K562 (cell line): ENCODE data around the gene PTP4A1. TPM values are rescaled to one million over a fixed set of nuclear protein-coding genes. Genes with fewer than 3 reads are reported as not detected.
A peak's percentile ranks its signal among the peaks of the same experiment; 100 is the strongest.

Experiments
- CEBPB ChIP-seq: fragments of 450-650 bp; IDR thresholded peaks from 2 replicates; pipeline ENCODE4 v1.6.1; 2016; ENCODE audit warnings: missing genetic modification characterization, missing compliant biosample characterization
- DMBX1 ChIP-seq: fragments of 250-450 bp; sonication (Bioruptor Pico); IDR thresholded peaks from 2 replicates; pipeline ENCODE4 v1.8.0; 2022; ENCODE audit warnings: inconsistent platforms, mild to moderate bottlenecking, moderate library complexity, borderline replicate concordance
- DPF2 ChIP-seq: fragments of 450-650 bp; IDR thresholded peaks from 2 replicates; pipeline ENCODE4 v1.6.1; 2016
- ELF2 ChIP-seq: fragments of 250-450 bp; sonication (Bioruptor Pico); IDR thresholded peaks from 2 replicates; pipeline ENCODE4 v1.5.0; 2021; ENCODE audit warnings: mild to moderate bottlenecking
- L3MBTL2 ChIP-seq: fragments of 450-650 bp; IDR thresholded peaks from 2 replicates; pipeline ENCODE4 v1.6.1; 2016; ENCODE audit warnings: mild to moderate bottlenecking, moderate library complexity
- MCM3 ChIP-seq: fragments of 450-650 bp; IDR thresholded peaks from 2 replicates; pipeline ENCODE4 v1.6.1; 2016
- MTF1 ChIP-seq: fragments of 250-450 bp; sonication (Bioruptor Pico); IDR thresholded peaks from 2 replicates; pipeline ENCODE4 v1.9.0; 2021; ENCODE audit warnings: moderate library complexity, mild to moderate bottlenecking, inconsistent platforms, borderline replicate concordance
- RUNX1 ChIP-seq: sonication (generic); IDR thresholded peaks from 2 replicates; pipeline ENCODE4 v1.6.1; 2016; ENCODE audit warnings: antibody characterized with exemption, low read depth
- SMAD1 ChIP-seq: fragments of 150-350 bp; IDR thresholded peaks from 2 replicates; pipeline ENCODE4 v1.6.1; 2014; ENCODE audit warnings: low read length, low read depth; ENCODE audit not compliant: partially characterized antibody
- TAF1 ChIP-seq: IDR thresholded peaks from 2 replicates; pipeline ENCODE4 v1.6.1; 2011; ENCODE audit warnings: mild to moderate bottlenecking, low read length, moderate library complexity; ENCODE audit not compliant: insufficient read depth, control insufficient read depth, severe bottlenecking; ENCODE audit errors: extremely low read depth
- THRAP3 ChIP-seq: fragments of 450-650 bp; IDR thresholded peaks from 2 replicates; pipeline ENCODE4 v1.6.1; 2016; ENCODE audit warnings: mild to moderate bottlenecking, inconsistent platforms, borderline replicate concordance
- YY1 ChIP-seq, 3 experiments: IDR thresholded peaks; 2 replicates each; pipeline ENCODE4 v1.6.1; 2011; ENCODE audit warnings: low read length in 2 of 3, mild to moderate bottlenecking in 2 of 3, moderate library complexity in 2 of 3, borderline replicate concordance in 1 of 3, control low read depth in 1 of 3, low read depth in 1 of 3; ENCODE audit not compliant: insufficient read depth in 3 of 3, insufficient replicate concordance in 2 of 3, control insufficient read depth in 1 of 3, insufficient read length in 1 of 3; ENCODE audit errors: extremely low read depth in 1 of 3
- ZFP1 ChIP-seq: fragments of 450-650 bp; formaldehyde crosslinking; IDR thresholded peaks from 2 replicates; pipeline ENCODE4 v1.4.0; 2020; ENCODE audit warnings: mild to moderate bottlenecking, mixed read lengths
- ZFP36 ChIP-seq: fragments of 150-350 bp; IDR thresholded peaks from 2 replicates; pipeline ENCODE4 v1.6.1; 2018; ENCODE audit warnings: low read length, low read depth; ENCODE audit not compliant: partially characterized antibody
- ZNF408 ChIP-seq: fragments of 250-450 bp; sonication (Bioruptor Pico); IDR thresholded peaks from 2 replicates; pipeline ENCODE4 v1.4.0; 2020; ENCODE audit warnings: low read depth, mild to moderate bottlenecking, moderate library complexity
- ZNF589 ChIP-seq: fragments of 200-800 bp; sonication (Bioruptor generic); IDR thresholded peaks from 2 replicates; pipeline ENCODE4 v1.6.1; 2016; ENCODE audit warnings: low read depth, missing genetic modification characterization, missing compliant biosample characterization
- ZNF717 ChIP-seq: fragments of 250-450 bp; sonication (Bioruptor Pico); IDR thresholded peaks from 2 replicates; pipeline ENCODE4 v1.5.0; 2021
- ZNF76 ChIP-seq: fragments of 250-450 bp; sonication (Bioruptor Pico); IDR thresholded peaks from 2 replicates; pipeline ENCODE4 v1.4.0; 2020; ENCODE audit warnings: mild to moderate bottlenecking, moderate library complexity, borderline replicate concordance
- ZNF77 ChIP-seq: fragments of 250-450 bp; sonication (Bioruptor Pico); IDR thresholded peaks from 2 replicates; pipeline ENCODE4 v1.5.0; 2020
- polyA plus RNA-seq, 8 experiments: library from polyadenylated mRNA; depleted of rRNA in 4 of 8; stranded (reverse) in 5 of 8; unstranded in 3 of 8; fragments of >200 nt; fragmentation: Nextera tagmentation in 2 of 8; fragmentation: Illumina TruSeq in 1 of 8; extraction: Ambion mirVana in 2 of 8; extraction: Trizol in 1 of 8; gene quantifications; 2 replicates each; pipeline versions ENCODE4 v1.2.1 to v1.2.3, GENCODE V29; 2011 to 2014; ENCODE audit warnings: inconsistent platforms in 1 of 8, missing spikeins in 1 of 8
- total RNA-seq, 7 experiments: library from RNA; depleted of rRNA in 6 of 7; stranded (reverse); fragments of >200 nt in 6 of 7; fragmentation: Illumina TruSeq in 2 of 7; extraction: Trizol in 2 of 7; gene quantifications; 2 replicates each; pipeline versions ENCODE4 v1.2.1 to v1.2.3, GENCODE V29; 2011 to 2021; ENCODE audit warnings: low replicate concordance in 1 of 7
- TF ChIP-seq, protein P1 (sequence below): fragments of 250-450 bp; sonication (Bioruptor Pico); IDR thresholded peaks from 2 replicates; pipeline ENCODE4 v1.5.0; 2021; ENCODE audit warnings: mild to moderate bottlenecking, moderate library complexity
- TF ChIP-seq, protein P2 (sequence below): fragments of 250-450 bp; sonication (Bioruptor Pico); IDR thresholded peaks from 2 replicates; pipeline ENCODE4 v1.8.0; 2021; ENCODE audit warnings: mild to moderate bottlenecking, moderate library complexity
- TF ChIP-seq, protein P3 (sequence below): fragments of 250-450 bp; sonication (Bioruptor Pico); IDR thresholded peaks from 2 replicates; pipeline ENCODE4 v1.4.0; 2020; ENCODE audit warnings: mild to moderate bottlenecking

The PTP4A1 gene
- total and polyA plus RNA-seq, 9 of the 15 experiments (the other 6 are each of a cell fraction or from before 2014, with no cell fraction given) = 3.7 to 67.5 (median 13.1) TPM

DNA sequence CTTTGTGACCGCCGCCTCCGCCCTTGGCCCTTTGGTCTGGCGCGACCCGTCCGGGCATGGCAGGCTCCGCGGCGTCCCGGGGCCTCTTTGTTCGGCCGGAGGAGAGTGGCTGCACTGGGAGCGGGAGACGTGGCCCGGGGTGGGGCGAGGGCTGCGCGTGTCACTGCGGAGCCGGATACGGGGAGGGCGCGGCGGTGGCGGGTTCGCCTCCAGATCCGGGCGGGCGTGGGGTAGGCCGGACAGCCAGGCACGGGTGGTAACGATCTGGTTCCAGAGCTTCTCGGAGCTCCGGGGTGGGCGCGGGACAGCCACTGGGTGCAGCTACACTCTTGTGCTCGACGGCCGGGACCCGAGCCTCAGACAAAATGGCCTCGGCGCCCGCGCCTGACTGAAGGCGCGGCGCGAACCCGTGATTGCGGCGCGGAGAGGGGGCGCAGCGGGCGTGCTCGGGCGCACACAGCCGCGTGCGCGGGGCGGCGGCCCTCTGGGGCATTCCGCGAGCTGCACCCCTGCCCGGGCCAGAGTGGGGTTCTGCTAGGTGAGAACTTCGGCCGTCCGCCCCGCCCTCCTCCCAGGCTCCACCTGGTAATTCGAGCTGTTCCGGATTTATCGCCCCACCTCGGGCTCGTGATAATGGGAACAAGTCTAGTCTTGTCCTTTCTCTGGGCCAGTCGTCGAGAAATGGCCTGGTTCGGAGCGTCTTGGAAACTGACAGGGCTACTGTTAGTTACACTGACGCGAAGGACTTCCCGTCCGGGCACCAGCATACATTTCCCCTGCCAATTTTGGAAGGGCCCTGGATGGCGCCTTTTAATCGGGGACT lies 1.0 kb downstream of the PTP4A1 start (continued):
- TF ChIP-seq TAF1 = peak; percentile 56
- peak; percentile 57 to 95 (median 88) for TF ChIP-seq YY1 (IDR thresholded peaks at IDR 0.05; ENCODE audit: borderline replicate concordance in 1 of 3, control insufficient read depth in 1 of 3, extremely low read depth in 1 of 3, insufficient read depth in 3 of 3, insufficient read length in 1 of 3, insufficient replicate concordance in 2 of 3, low read depth in 1 of 3, low read length in 2 of 3)
- no peak for TF ChIP-seq ZFP36
- TF ChIP-seq, protein P1, sequence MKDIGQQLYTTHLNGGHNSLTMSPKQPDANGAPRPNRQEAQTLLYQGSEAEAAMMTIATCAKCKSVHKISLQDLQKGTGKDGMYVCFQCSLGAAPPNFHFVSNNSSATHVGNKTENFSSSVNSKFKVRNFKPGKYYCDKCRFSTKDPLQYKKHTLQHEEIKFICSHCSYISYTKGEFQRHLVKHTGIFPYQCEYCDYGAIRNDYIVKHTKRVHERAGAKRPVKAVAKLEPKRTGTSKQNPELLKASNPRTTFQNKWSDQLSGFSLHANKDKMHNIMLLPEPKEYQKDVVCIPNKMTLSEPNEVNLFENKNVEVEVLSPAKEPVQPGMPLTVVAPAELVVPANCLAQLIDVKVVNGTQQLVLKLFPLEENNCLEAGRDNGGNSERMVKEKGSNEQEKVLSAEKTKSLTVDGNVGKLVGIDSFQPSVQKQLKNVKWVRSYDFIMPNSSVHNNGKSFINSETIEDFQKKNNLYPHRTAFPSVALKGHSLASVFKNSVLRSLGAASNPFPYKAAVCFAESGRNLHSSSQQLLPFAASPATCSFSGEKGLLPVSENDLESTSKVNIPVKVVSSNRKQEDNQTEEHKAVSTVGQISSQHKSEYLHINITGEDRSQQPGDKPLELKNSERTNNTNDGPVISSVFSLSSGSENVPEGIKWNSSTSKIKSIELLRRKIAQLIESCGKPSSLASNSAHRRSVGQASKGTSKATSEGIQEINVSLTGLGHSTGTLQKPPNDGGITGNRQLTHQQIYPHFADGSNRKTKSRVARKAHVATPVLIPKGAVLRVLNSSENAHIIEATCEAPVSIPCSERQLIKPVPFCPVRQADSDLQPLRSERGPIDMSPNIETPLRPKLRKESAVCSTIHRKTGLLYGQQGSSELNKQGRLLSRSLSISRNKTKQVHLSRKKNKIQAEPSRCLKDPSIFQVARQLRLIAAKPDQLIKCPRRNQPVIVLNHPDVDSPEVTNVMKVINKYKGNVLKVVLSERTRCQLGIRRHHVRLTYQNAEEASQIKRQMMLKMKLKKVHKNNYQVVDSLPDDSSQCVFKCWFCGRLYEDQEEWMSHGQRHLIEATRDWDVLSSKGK (CRISPR knock-in tag) = no peak
- no peak for TF ChIP-seq ZFP1
- no peak for TF ChIP-seq ZNF589 (CRISPR knock-in tag)
- no peak for TF ChIP-seq ZNF408 (CRISPR knock-in tag)
- TF ChIP-seq L3MBTL2 = peak; percentile 87
- TF ChIP-seq, protein P2, sequence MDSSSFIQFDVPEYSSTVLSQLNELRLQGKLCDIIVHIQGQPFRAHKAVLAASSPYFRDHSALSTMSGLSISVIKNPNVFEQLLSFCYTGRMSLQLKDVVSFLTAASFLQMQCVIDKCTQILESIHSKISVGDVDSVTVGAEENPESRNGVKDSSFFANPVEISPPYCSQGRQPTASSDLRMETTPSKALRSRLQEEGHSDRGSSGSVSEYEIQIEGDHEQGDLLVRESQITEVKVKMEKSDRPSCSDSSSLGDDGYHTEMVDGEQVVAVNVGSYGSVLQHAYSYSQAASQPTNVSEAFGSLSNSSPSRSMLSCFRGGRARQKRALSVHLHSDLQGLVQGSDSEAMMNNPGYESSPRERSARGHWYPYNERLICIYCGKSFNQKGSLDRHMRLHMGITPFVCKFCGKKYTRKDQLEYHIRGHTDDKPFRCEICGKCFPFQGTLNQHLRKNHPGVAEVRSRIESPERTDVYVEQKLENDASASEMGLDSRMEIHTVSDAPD (CRISPR knock-in tag) = no peak
- TF ChIP-seq SMAD1 = no peak
- TF ChIP-seq DMBX1 = no peak
- TF ChIP-seq ZNF77 (CRISPR knock-in tag) = no peak
- no peak for TF ChIP-seq MTF1
- TF ChIP-seq, protein P3, sequence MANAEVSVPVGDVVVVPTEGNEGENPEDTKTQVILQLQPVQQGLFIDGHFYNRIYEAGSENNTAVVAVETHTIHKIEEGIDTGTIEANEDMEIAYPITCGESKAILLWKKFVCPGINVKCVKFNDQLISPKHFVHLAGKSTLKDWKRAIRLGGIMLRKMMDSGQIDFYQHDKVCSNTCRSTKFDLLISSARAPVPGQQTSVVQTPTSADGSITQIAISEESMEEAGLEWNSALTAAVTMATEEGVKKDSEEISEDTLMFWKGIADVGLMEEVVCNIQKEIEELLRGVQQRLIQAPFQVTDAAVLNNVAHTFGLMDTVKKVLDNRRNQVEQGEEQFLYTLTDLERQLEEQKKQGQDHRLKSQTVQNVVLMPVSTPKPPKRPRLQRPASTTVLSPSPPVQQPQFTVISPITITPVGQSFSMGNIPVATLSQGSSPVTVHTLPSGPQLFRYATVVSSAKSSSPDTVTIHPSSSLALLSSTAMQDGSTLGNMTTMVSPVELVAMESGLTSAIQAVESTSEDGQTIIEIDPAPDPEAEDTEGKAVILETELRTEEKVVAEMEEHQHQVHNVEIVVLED = peak; percentile 47; the same call in 1 of the 2 replicates
- TF ChIP-seq ZNF76 = no peak
- no peak for TF ChIP-seq DPF2
- TF ChIP-seq ELF2 = no peak
- TF ChIP-seq RUNX1 = no peak
- no peak for TF ChIP-seq CEBPB (tag)
- no peak for TF ChIP-seq MCM3
- TF ChIP-seq ZNF717 (CRISPR knock-in tag) = no peak
- TF ChIP-seq THRAP3 = no peak
